GM23248 (cell line): ENCODE results near the gene ACADS. TPM values are rescaled to one million over a fixed set of nuclear protein-coding genes. Genes with fewer than 3 reads are reported as not detected.

Experiments
- DNase-seq: peaks from one replicate; pipeline ENCODE4 v3.0.0-alpha.2; 2015
- H2AFZ ChIP-seq: fragments of 200-600 bp; sonication (generic); 2 replicates; pipeline ENCODE4 v1.6.1; 2016; ENCODE audit warnings: antibody characterized with exemption
- H3F3A ChIP-seq: fragments of 200-600 bp; sonication (generic); 2 replicates; pipeline ENCODE4 v1.6.1; 2016; ENCODE audit warnings: mild to moderate bottlenecking, antibody characterized with exemption, mixed run types; ENCODE audit not compliant: insufficient read depth
- H3K27ac ChIP-seq: fragments of 200-600 bp; sonication (generic); 2 replicates; pipeline ENCODE4 v1.5.1; 2016; ENCODE audit warnings: mild to moderate bottlenecking
- H3K27me3 ChIP-seq: fragments of 200-600 bp; sonication (generic); replicated peaks from 2 replicates; pipeline ENCODE4 v1.6.1; 2016; ENCODE audit warnings: mild to moderate bottlenecking; ENCODE audit not compliant: insufficient read depth
- H3K36me3 ChIP-seq: fragments of 200-600 bp; sonication (generic); 2 replicates; pipeline ENCODE4 v1.6.1; 2016; ENCODE audit warnings: low read depth, mild to moderate bottlenecking
- H3K4me1 ChIP-seq: fragments of 200-600 bp; sonication (generic); 2 replicates; pipeline ENCODE4 v1.6.1; 2016; ENCODE audit warnings: mild to moderate bottlenecking; ENCODE audit not compliant: insufficient read depth
- H3K4me2 ChIP-seq: fragments of 200-600 bp; sonication (generic); one replicate; pipeline ENCODE4 v1.6.1; 2016; ENCODE audit warnings: mild to moderate bottlenecking; ENCODE audit not compliant: unreplicated experiment
- H3K4me3 ChIP-seq: fragments of 200-600 bp; sonication (generic); 2 replicates; pipeline ENCODE4 v1.5.1; 2016; ENCODE audit warnings: mild to moderate bottlenecking
- H3K79me2 ChIP-seq: fragments of 200-600 bp; sonication (generic); 2 replicates; pipeline ENCODE4 v1.6.1; 2016; ENCODE audit warnings: mild to moderate bottlenecking; ENCODE audit not compliant: insufficient read depth
- H3K9ac ChIP-seq: fragments of 200-600 bp; sonication (generic); 2 replicates; pipeline ENCODE4 v1.6.1; 2016; ENCODE audit warnings: mild to moderate bottlenecking
- H3K9me2 ChIP-seq: fragments of 200-600 bp; sonication (generic); 2 replicates; pipeline ENCODE4 v1.6.1; 2016; ENCODE audit warnings: mixed run types, mild to moderate bottlenecking, moderate library complexity; ENCODE audit not compliant: insufficient read depth
- H3K9me3 ChIP-seq: fragments of 200-600 bp; sonication (generic); one replicate; pipeline ENCODE4 v1.6.1; 2017; ENCODE audit warnings: low read depth
- H4K20me1 ChIP-seq: fragments of 200-600 bp; sonication (generic); 2 replicates; pipeline ENCODE4 v1.6.0; 2016; ENCODE audit not compliant: insufficient read depth
- EZH2 ChIP-seq: fragments of 200-600 bp; sonication (generic); IDR thresholded peaks from 2 replicates; pipeline ENCODE4 v1.6.1; 2018; ENCODE audit warnings: antibody characterized with exemption, mild to moderate bottlenecking; ENCODE audit not compliant: insufficient read depth, poor library complexity, severe bottlenecking
- EZH2phosphoT487 ChIP-seq: fragments of 200-600 bp; sonication (generic); IDR thresholded peaks from 2 replicates; pipeline ENCODE4 v1.6.1; 2018; ENCODE audit warnings: antibody characterized with exemption, moderate library complexity, mild to moderate bottlenecking, low read depth; ENCODE audit not compliant: insufficient read depth
- WGBS, 2 experiments: methylation state at CpG; one replicate each; pipeline ENCODE4 v1.1.6; 2015 to 2017; ENCODE audit warnings: low lambda C conversion rate in 2 of 2, low coverage in 1 of 2; ENCODE audit errors: missing lambda C conversion rate in 2 of 2; 5-methylcytosine and 5-hydroxymethylcytosine counted together
- in situ Hi-C: fragments of 300-500 bp; cut with MboI; formaldehyde crosslinking; loops from 2 replicates; pipeline ENCODE4 v1.15.0; 2020
- polyA plus RNA-seq: library from polyadenylated mRNA; unstranded; fragments of >200 nt; fragmentation: Nextera tagmentation; extraction: Ambion mirVana; gene quantifications from 2 replicates; pipeline ENCODE4 v1.2.1, GENCODE V29; 2016
- total RNA-seq: library from RNA; depleted of rRNA; stranded (reverse); fragments of >200 nt; shearing (Covaris generic); gene quantifications from 2 replicates; pipeline ENCODE4 v1.2.3, GENCODE V29; 2014

Gene ACADS
- total and polyA plus RNA-seq, 2 experiments from 2014 or later, result 10.5 to 14.5 TPM

DNA sequence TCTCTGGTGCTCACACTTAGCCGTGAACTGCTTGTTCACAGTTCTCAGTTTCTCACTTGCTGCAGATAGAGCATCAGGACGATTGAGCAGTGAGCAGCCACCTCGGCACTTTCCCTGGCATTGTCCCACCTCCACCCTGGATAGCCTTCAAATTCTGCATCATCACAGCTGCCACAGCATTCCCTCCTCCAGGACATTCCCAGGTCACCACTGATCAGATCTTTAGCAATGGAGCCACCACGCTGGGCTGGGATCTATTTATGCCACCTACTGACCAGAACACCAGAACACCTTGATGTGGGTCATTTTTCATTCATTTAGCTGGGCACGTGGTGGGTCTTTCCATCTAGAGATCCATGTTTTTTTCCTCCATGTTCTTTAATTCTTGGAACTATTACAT is 23.6 kb downstream of the ACADS start:
- Histone ChIP-seq H3K4me2 (no peak overlapping the region), H3K4me3 (no peak overlapping the region), H3K9me3 (no peaks in the 10 kb centered on the region), H3F3A (no peaks in the 10 kb centered on the region), H3K27ac (no peak overlapping the region), H3K9me2 (no peaks in the 10 kb centered on the region), H3K79me2 (no peaks in the 10 kb centered on the region), H3K4me1 (no peaks in the 10 kb centered on the region), H3K27me3 (no peaks in the 10 kb centered on the region), H4K20me1 (no peaks in the 10 kb centered on the region), H2AFZ (no peak overlapping the region), H3K9ac (no peak overlapping the region), H3K36me3 (no peaks in the 10 kb centered on the region)
- 49 to 58% methylated on average over 5 of the region's 5 CpGs for WGBS, 2 experiments
- TF ChIP-seq EZH2phosphoT487 (no peak), EZH2 (no peak)
- in situ Hi-C loops, result no loop called here
- no peak for DNase-seq

DNA sequence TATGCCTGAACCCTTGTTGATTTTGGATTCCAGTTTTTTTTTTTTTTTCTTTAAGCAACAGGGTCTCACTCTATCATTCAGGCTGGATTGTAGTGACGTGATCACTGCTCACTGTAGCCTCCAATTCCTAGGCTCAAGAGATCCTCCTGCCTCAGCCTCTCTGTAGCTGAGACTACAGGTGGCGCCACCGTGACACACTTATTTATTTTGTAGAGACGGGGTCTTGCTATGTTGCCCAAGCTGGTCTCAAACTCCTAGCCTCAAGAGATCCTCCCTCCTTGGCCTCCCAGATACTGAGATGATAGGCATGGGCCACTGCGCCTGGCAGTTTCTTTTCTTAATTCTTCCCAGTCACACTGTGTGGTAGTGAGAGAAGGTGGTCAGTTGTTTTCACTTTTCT is 25.2 kb downstream of the ACADS start:
- no peaks in the 10 kb centered on the region for H3K4me1 ChIP-seq
- no peak overlapping the region for H3K27ac ChIP-seq
- DNase-seq, result no peak
- in situ Hi-C loops, result no loop called here
- H3K4me2 ChIP-seq, result no peak overlapping the region
- H3K9me2 ChIP-seq, result no peaks in the 10 kb centered on the region
- H2AFZ ChIP-seq, result no peak overlapping the region
- 92 to 94% methylated on average over 5 of the region's 5 CpGs for WGBS, 2 experiments
- H3K9ac ChIP-seq, result no peak overlapping the region
- no peaks in the 10 kb centered on the region for H3K27me3 ChIP-seq
- no peaks in the 10 kb centered on the region for H3F3A ChIP-seq
- no peaks in the 10 kb centered on the region for H3K9me3 ChIP-seq
- no peak overlapping the region for H3K4me3 ChIP-seq
- no peaks in the 10 kb centered on the region for H3K36me3 ChIP-seq
- TF ChIP-seq EZH2phosphoT487 (no peak), EZH2 (no peak)
- H4K20me1 ChIP-seq, result no peaks in the 10 kb centered on the region
- H3K79me2 ChIP-seq, result no peaks in the 10 kb centered on the region

DNA sequence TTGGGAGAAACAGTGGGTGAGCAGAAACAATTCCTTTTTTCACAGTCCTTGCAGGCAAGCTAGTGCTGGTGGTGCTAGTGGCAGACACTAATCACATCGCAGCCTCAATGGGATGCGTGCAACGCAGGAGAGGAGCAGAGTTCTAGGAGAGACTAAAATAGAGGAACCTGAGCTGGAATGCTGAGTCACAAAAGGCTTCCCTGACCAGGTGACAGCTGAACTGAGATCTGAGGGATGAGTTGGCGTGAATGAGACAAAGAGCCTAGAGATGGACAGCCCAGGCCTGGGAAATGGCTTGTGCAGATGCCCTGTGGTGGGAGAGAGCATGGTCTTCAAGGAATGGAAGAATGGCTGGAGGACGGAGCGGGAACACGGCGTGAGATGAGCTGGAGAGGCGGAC is 25.8 kb downstream of the ACADS start:
- no peak overlapping the region for H3K4me3 ChIP-seq
- H3K4me2 ChIP-seq, result no peak overlapping the region
- no peak overlapping the region for H3K27ac ChIP-seq
- no peak for TF ChIP-seq EZH2
- TF ChIP-seq EZH2phosphoT487, result no peak
- no peak for DNase-seq
- no peaks in the 10 kb centered on the region for H4K20me1 ChIP-seq
- no peaks in the 10 kb centered on the region for H3K9me3 ChIP-seq
- no peaks in the 10 kb centered on the region for H3K36me3 ChIP-seq
- H3K27me3 ChIP-seq, result no peaks in the 10 kb centered on the region
- no peaks in the 10 kb centered on the region for H3K79me2 ChIP-seq
- H3K4me1 ChIP-seq, result no peaks in the 10 kb centered on the region
- no peak overlapping the region for H2AFZ ChIP-seq
- 92 to 93% methylated on average over 9 of the region's 9 CpGs for WGBS, 2 experiments
- in situ Hi-C loops, result no loop called here
- H3F3A ChIP-seq, result no peaks in the 10 kb centered on the region
- H3K9ac ChIP-seq, result no peak overlapping the region
- H3K9me2 ChIP-seq, result no peaks in the 10 kb centered on the region

DNA sequence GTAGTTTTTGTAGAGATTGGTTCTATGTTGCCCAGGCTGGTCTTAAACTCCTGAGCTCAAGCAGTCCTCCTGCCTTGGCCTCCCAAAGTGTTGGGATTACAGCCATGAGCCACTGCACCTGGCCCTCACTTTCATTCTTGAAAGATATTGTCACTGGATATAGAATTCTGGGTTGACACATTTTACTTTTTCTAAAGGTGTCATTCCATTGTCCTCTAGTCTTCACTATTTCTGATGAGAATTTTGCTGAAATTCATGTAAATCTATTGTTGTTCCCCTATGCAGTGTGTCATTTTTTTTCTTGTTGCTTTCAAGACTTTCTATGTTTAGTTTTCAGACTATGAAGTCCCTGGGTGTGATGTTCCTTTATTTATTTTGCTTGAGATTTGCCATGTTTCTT is 29.2 kb downstream of the ACADS start:
- no peak overlapping the region for H3K4me3 ChIP-seq
- no peaks in the 10 kb centered on the region for H3K36me3 ChIP-seq
- no peak overlapping the region for H3K27ac ChIP-seq
- no peak overlapping the region for H3K9ac ChIP-seq
- H3K4me1 ChIP-seq, result no peaks in the 10 kb centered on the region
- H3F3A ChIP-seq, result no peaks in the 10 kb centered on the region
- H3K9me2 ChIP-seq, result no peaks in the 10 kb centered on the region
- in situ Hi-C loops, result no loop called here
- no peaks in the 10 kb centered on the region for H4K20me1 ChIP-seq
- no peak for TF ChIP-seq EZH2
- TF ChIP-seq EZH2phosphoT487, result no peak
- H3K79me2 ChIP-seq, result no peaks in the 10 kb centered on the region
- DNase-seq, result no peak
- no peak overlapping the region for H3K4me2 ChIP-seq
- no peak overlapping the region for H2AFZ ChIP-seq
- H3K27me3 ChIP-seq, result no peaks in the 10 kb centered on the region
- H3K9me3 ChIP-seq, result no peaks in the 10 kb centered on the region

DNA sequence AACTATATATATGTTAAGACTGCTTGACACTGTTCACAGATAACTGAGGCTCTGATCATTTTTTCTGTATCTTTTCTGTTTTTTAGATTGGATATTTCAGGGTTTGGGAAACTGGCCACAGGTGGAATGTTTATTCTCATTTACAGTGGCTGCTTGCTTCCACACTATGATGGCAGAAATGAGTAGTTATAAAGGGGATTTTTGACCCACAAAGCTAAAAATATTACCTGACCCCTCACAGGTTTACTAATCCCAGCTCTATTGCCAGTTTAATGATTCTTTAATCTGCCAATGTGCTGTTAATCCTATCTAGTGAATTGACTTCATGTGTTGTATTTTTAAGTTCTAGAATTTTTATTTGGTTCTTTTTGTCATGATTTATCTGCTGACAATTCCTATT is 29.6 kb downstream of the ACADS start:
- no peaks in the 10 kb centered on the region for H3F3A ChIP-seq

More for the DNA sequence above, 29.6 kb downstream of the ACADS start:
- DNase-seq, result no peak
- Histone ChIP-seq H3K27me3 (no peaks in the 10 kb centered on the region), H3K4me2 (no peak overlapping the region), H2AFZ (no peak overlapping the region), H3K27ac (no peak overlapping the region), H3K9me3 (no peaks in the 10 kb centered on the region), H3K4me1 (no peaks in the 10 kb centered on the region), H3K9me2 (no peaks in the 10 kb centered on the region), H4K20me1 (no peaks in the 10 kb centered on the region), H3K36me3 (no peaks in the 10 kb centered on the region), H3K79me2 (no peaks in the 10 kb centered on the region), H3K4me3 (no peak overlapping the region), H3K9ac (no peak overlapping the region)
- in situ Hi-C loops, result no loop called here
- TF ChIP-seq EZH2 (no peak), EZH2phosphoT487 (no peak)
